ENCODE measurements around the gene TRIM66.

GRCh38 chr11:8694137-8694536 lies 11.7 kb upstream of the TRIM66 start:
- TF ChIP-seq CTCF (IDR thresholded peaks at IDR 0.05; ENCODE audit: low read depth, low read length, missing input control) (no peak), TAF1 (conservative IDR thresholded peaks at IDR 0.05) (no peak), SP1 (IDR thresholded peaks at IDR 0.05) (no peak), JUND (IDR thresholded peaks at IDR 0.05) (no peak), MAX (IDR thresholded peaks at IDR 0.05) (no peak)

Measured in liver (tissue), 3 donors.